Thyroid gland (tissue), 4 donors: Measurements from ENCODE around the gene MORN5. TPM values are rescaled to one million over a fixed set of nuclear protein-coding genes. Genes with fewer than 3 reads are reported as not detected.

Source experiments
- DNase-seq, 2 donors: peaks; one replicate each; pipeline ENCODE4 v3.0.0-alpha.2; 2019
- H3K27ac ChIP-seq, 3 donors: fragments of 200-600 bp; sonication (generic); 1 replicate in 2 of 3; 2 replicates in 1 of 3; pipeline ENCODE4 v1.5.1; 2016 to 2019; ENCODE audit warnings: mild to moderate bottlenecking in 1 of 3, moderate library complexity in 1 of 3
- H3K27me3 ChIP-seq: fragments of 200-600 bp; sonication (generic); one replicate; pipeline ENCODE4 v1.5.1; 2019
- H3K36me3 ChIP-seq, 2 donors: fragments of 200-600 bp; sonication (generic); one replicate each; pipeline ENCODE4 v1.5.1; 2016 to 2019
- H3K4me1 ChIP-seq, 2 donors: fragments of 200-600 bp; sonication (generic); one replicate each; pipeline ENCODE4 v1.5.1; 2017 to 2019
- H3K4me3 ChIP-seq, 3 donors: fragments of 200-600 bp; sonication (generic); replicated peaks in 1 of 3; 1 replicate in 2 of 3; 2 replicates in 1 of 3; pipeline ENCODE4 v1.5.1; 2016; ENCODE audit warnings: mild to moderate bottlenecking in 1 of 3
- H3K9me3 ChIP-seq: fragments of 200-600 bp; sonication (generic); one replicate; pipeline ENCODE4 v1.5.1; 2017
- POLR2A ChIP-seq, 2 donors: fragments of 450-650 bp; IDR thresholded peaks; one replicate each; pipeline ENCODE4 v1.6.1; 2017; ENCODE audit warnings: antibody characterized with exemption in 2 of 2, mild to moderate bottlenecking in 2 of 2, moderate library complexity in 1 of 2
- WGBS, 2 donors: methylation state at CpG; one replicate each; pipeline ENCODE4 v1.1.5; 2017; 5-methylcytosine and 5-hydroxymethylcytosine counted together
- intact Hi-C: fragments of 100-400 bp; cut with DNase I; formaldehyde crosslinking; loops from one replicate; pipeline ENCODE4 v1.15.1; 2023
- total RNA-seq, 4 donors: library from RNA; depleted of rRNA; stranded (reverse); fragments of >200 nt; gene quantifications; one replicate each; pipeline ENCODE4 v1.2.3, GENCODE V29; 2016
- TF ChIP-seq, protein P1 (sequence below), 6 experiments: fragments of 200-600 bp in 3 of 6; fragments of 450-650 bp in 3 of 6; sonication (generic) in 3 of 6; IDR thresholded peaks; one replicate each; pipeline ENCODE4 v1.5.1; 2016 to 2019; ENCODE audit warnings: antibody characterized with exemption in 6 of 6, mild to moderate bottlenecking in 2 of 6, inconsistent platforms in 1 of 6, moderate library complexity in 1 of 6

The MORN5 gene
- total RNA-seq, 4 donors from 2014 or later, result not detected

DNA sequence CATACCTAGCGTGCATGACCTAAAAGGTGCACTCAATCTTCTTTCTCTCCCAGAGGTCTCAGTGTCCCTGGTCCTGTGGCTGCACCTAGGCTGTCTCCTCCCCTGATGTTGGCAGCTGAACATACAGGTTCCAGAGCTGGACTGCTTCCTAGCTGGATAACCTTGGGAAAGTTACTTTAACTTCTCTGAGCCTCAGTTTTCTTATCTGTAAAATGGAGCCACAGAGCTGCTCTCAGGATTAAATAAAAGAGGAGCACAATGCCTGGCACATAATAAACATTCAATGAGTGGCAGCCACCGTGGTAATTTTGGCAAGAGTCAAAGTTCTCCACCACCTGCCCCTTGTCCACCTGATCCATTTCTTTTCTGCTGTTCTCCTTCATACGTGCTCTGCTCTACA, 14.0 kb downstream of the MORN5 start:
- WGBS, 2 donors, result 65 to 66% methylated on average over 3 of the region's 3 CpGs
- Histone ChIP-seq H3K4me1 (no peaks in the 10 kb centered on the region), H3K36me3 (no peaks in the 10 kb centered on the region), H3K9me3 (no peaks in the 10 kb centered on the region), H3K27ac (no peak overlapping the region), H3K27me3 (no peaks in the 10 kb centered on the region), H3K4me3 (no peak overlapping the region)
- DNase-seq, result no peak
- no peak for TF ChIP-seq POLR2A (IDR thresholded peaks at IDR 0.05)
- intact Hi-C loops, result no loop called here

DNA sequence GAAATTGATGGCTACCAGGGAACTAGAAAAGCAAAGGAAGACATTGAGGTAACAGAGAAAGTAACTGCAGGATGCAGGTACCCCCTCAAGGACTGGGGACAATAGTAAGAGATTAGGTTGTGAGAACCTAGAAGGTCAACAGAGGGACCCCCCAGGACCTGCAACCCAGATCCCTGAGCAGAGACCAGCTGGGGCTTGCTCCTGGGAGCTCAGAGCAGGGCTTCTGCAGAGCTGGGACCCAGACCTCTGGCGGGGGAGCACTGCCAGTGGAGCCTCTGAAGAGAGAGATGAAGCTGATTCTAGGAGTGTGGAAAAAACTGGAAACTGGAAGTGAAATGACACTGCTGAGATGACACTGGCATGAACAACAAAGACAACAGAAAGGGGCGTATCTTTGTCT, 17.2 kb downstream of the MORN5 start:
- no peaks in the 10 kb centered on the region for H3K36me3 ChIP-seq
- H3K4me3 ChIP-seq, result no peak overlapping the region
- H3K27me3 ChIP-seq, result no peaks in the 10 kb centered on the region
- no peak for DNase-seq
- H3K9me3 ChIP-seq, result no peaks in the 10 kb centered on the region
- WGBS, 2 donors, result 72 to 79% methylated on average over 2 of the region's 2 CpGs
- no peaks in the 10 kb centered on the region for H3K4me1 ChIP-seq
- TF ChIP-seq, protein P1, sequence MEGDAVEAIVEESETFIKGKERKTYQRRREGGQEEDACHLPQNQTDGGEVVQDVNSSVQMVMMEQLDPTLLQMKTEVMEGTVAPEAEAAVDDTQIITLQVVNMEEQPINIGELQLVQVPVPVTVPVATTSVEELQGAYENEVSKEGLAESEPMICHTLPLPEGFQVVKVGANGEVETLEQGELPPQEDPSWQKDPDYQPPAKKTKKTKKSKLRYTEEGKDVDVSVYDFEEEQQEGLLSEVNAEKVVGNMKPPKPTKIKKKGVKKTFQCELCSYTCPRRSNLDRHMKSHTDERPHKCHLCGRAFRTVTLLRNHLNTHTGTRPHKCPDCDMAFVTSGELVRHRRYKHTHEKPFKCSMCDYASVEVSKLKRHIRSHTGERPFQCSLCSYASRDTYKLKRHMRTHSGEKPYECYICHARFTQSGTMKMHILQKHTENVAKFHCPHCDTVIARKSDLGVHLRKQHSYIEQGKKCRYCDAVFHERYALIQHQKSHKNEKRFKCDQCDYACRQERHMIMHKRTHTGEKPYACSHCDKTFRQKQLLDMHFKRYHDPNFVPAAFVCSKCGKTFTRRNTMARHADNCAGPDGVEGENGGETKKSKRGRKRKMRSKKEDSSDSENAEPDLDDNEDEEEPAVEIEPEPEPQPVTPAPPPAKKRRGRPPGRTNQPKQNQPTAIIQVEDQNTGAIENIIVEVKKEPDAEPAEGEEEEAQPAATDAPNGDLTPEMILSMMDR (IDR thresholded peaks at IDR 0.05), result no peak
- no peak for TF ChIP-seq POLR2A (IDR thresholded peaks at IDR 0.05)
- intact Hi-C loops, result no loop called here
- H3K27ac ChIP-seq, result no peak overlapping the region

DNA sequence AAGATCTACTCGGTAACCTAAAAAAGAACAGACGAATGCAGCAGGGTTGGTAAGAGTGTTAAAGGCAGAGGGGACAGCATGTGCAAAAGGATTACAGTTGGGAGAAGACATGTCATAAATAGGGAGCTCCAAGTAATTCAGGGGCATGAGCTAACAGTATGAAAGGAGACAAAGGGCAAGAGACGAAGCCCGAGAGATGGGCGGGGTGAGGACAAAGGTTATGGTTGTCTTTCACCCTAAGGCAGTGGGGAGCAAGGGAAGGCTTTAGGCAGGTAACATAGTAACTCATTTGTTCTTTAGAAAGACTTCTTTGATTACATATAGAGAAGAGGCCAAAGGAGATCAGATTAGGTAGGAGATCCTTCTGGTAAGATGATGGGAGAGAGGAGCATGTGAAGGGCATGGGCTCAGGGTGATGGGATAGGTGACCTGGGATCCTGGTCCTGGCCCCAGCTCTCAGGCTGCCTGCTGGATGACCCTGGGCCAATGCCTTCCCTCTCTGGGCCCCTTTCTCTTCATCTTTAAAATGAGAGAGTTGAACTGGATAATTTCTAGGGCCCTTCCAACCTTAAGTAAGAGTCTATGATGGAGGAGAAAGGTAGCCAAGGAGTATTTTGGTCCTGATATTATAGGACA, 19.5 kb downstream of the MORN5 start:
- H3K9me3 ChIP-seq, result no peaks in the 10 kb centered on the region
- TF ChIP-seq, protein P1 (IDR thresholded peaks at IDR 0.05), result no peak
- TF ChIP-seq POLR2A (IDR thresholded peaks at IDR 0.05), result no peak
- H3K4me3 ChIP-seq, result no peak overlapping the region
- H3K27me3 ChIP-seq, result no peaks in the 10 kb centered on the region
- intact Hi-C loops, result no loop called here
- H3K27ac ChIP-seq, result no peak overlapping the region
- WGBS, 2 donors, result 83 to 86% methylated on average over 5 of the region's 5 CpGs
- DNase-seq, result no peak
- no peaks in the 10 kb centered on the region for H3K4me1 ChIP-seq
- H3K36me3 ChIP-seq, result no peaks in the 10 kb centered on the region

DNA sequence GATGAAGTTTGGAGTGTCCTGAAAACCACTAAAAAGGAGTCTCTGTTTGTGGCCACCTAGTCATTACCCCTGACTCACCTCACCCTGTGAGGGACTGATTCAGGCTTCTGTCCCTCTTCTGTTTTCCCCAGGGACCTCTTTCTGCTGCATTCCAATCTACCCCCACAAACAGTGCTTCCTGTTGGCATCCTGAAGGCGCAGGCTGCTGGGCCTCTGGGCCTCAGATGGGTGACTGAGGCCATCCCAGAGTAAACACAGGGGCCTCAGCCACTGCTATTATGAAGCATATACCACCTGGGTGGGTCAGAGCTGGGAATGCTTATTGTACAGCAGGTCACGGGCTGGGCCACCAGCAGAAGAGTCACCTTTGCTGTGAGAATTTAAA, 20.0 kb downstream of the MORN5 start:
- H3K27me3 ChIP-seq, result no peaks in the 10 kb centered on the region
- no peaks in the 10 kb centered on the region for H3K4me1 ChIP-seq
- H3K27ac ChIP-seq, result no peak overlapping the region
- WGBS, 2 donors, result 85 to 88% methylated on average over 2 of the region's 2 CpGs
- no peaks in the 10 kb centered on the region for H3K9me3 ChIP-seq
- intact Hi-C loops, result no loop called here
- no peak overlapping the region for H3K4me3 ChIP-seq
- H3K36me3 ChIP-seq, result no peaks in the 10 kb centered on the region
- TF ChIP-seq POLR2A (IDR thresholded peaks at IDR 0.05), result no peak
- TF ChIP-seq, protein P1 (IDR thresholded peaks at IDR 0.05), result no peak
- DNase-seq, result no peak

DNA sequence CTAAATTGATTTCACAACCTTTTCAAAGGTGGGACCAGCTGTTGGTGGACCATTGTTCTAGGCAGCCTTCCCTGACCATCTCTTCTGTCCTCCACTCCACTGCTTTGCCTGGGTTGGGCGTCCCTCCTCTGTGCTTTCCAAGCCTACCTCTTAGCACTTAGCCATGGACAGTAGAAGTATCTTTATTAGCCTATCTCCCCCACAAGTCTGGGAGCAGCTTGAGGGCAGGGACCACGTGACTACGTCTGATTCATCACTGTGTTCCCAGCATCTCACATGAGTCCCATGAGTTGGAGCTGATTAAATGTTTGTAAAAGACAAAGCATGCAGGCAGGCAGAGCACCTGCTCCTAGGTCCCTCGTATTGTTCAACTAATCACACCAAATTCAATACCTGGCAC, 20.9 kb downstream of the MORN5 start:
- TF ChIP-seq, protein P1 (IDR thresholded peaks at IDR 0.05), result no peak
- TF ChIP-seq POLR2A (IDR thresholded peaks at IDR 0.05), result no peak
- Histone ChIP-seq H3K4me3 (no peak overlapping the region), H3K36me3 (no peaks in the 10 kb centered on the region), H3K27ac (no peak overlapping the region), H3K4me1 (no peaks in the 10 kb centered on the region), H3K9me3 (no peaks in the 10 kb centered on the region), H3K27me3 (no peaks in the 10 kb centered on the region)
- DNase-seq, result no peak
- 33 to 34% methylated on average over 4 of the region's 4 CpGs for WGBS, 2 donors
- intact Hi-C loops, result no loop called here
